GM23248 (cell line): ENCODE measurements around the gene GTF2I.

Experiments
- EZH2 ChIP-seq: fragments of 200-600 bp; sonication (generic); IDR thresholded peaks from 2 replicates; pipeline ENCODE4 v1.6.1; 2018; ENCODE audit warnings: antibody characterized with exemption, mild to moderate bottlenecking; ENCODE audit not compliant: insufficient read depth, poor library complexity, severe bottlenecking
- EZH2phosphoT487 ChIP-seq: fragments of 200-600 bp; sonication (generic); IDR thresholded peaks from 2 replicates; pipeline ENCODE4 v1.6.1; 2018; ENCODE audit warnings: antibody characterized with exemption, moderate library complexity, mild to moderate bottlenecking, low read depth; ENCODE audit not compliant: insufficient read depth

GRCh38 chr7:74722153-74722552, 64.6 kb downstream of the GTF2I start:
- TF ChIP-seq EZH2phosphoT487 (no peak), EZH2 (no peak)
